ENCODE data around the gene KCNJ14. TPM values are rescaled to one million over a fixed set of nuclear protein-coding genes. Genes with fewer than 3 reads are reported as not detected.

KCNJ14 gene
- total and polyA plus RNA-seq, 9 donors, result 0.48 to 2.2 (median 1.4) TPM

DNA sequence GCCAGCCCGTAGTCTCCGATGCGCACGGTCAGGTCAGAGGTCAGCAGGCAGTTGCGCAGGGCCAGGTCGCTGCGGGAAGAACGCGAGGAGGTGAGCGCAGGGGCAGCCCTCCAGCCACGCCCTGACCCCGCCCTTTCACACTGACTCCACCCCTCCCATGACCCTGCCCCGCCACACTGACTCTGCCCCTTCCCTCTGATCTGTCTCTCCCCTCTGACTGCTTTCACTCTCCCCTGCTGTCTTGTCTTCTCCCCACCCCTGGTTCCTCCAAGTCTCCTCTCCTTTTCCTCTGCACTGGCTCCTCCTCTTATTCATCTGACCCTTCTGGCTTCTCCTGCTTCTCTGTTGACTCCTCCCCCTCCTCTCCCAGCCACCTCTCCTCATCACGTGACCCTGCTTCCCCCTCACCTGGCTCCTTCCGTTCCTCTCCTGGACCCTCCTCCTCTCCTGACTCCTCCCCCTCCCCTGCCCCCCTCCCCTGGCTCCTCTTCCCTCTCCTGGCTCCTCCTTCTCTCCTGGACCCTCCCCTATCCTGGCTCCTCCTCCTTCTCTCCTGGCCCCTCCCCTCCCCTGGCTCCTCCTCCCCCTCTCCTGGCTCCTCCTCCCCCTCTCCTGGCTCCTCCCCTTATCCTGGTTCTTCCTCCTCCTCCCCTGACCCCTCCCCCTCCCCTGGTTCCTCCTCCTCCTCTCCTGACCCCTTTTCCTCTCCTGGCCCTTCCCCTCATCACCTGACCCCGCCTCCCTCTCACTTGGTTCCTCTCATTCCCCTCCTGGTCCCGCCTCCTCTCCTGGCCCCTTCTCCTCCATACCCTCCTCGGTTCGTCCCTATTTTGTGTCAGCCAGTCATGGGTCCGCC, 46.3 kb downstream of the KCNJ14 start:
- H3K27ac ChIP-seq, result no peak overlapping the region
- TF ChIP-seq, protein P1, sequence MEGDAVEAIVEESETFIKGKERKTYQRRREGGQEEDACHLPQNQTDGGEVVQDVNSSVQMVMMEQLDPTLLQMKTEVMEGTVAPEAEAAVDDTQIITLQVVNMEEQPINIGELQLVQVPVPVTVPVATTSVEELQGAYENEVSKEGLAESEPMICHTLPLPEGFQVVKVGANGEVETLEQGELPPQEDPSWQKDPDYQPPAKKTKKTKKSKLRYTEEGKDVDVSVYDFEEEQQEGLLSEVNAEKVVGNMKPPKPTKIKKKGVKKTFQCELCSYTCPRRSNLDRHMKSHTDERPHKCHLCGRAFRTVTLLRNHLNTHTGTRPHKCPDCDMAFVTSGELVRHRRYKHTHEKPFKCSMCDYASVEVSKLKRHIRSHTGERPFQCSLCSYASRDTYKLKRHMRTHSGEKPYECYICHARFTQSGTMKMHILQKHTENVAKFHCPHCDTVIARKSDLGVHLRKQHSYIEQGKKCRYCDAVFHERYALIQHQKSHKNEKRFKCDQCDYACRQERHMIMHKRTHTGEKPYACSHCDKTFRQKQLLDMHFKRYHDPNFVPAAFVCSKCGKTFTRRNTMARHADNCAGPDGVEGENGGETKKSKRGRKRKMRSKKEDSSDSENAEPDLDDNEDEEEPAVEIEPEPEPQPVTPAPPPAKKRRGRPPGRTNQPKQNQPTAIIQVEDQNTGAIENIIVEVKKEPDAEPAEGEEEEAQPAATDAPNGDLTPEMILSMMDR (IDR thresholded peaks at IDR 0.05), result no peak
- no peak for TF ChIP-seq POLR2A (IDR thresholded peaks at IDR 0.05)
- no peak for TF ChIP-seq EP300 (IDR thresholded peaks at IDR 0.05)
- peak in 1 of 5 donors; percentile 44 for DNase-seq
- no peak overlapping the region for H3K4me3 ChIP-seq
- H3K4me1 ChIP-seq (ENCODE audit: insufficient read depth), result peaks cover 3% of the 10 kb centered on the region
- peaks cover 2% of the 10 kb centered on the region for H3K27me3 ChIP-seq
- H3K36me3 ChIP-seq, result no peaks in the 10 kb centered on the region
- 3 to 5% (median 4%) methylated on average over 19 to 20 of the region's 20 CpGs for WGBS, 3 donors
- intact Hi-C loops (cut with DNase I), result loop anchor here in 1 of 4 donors (5.0 kb wide), 1 partner anchor 39 kb away; no protein-coding TSS in a partner anchor
- no peaks in the 10 kb centered on the region for H3K9me3 ChIP-seq

DNA sequence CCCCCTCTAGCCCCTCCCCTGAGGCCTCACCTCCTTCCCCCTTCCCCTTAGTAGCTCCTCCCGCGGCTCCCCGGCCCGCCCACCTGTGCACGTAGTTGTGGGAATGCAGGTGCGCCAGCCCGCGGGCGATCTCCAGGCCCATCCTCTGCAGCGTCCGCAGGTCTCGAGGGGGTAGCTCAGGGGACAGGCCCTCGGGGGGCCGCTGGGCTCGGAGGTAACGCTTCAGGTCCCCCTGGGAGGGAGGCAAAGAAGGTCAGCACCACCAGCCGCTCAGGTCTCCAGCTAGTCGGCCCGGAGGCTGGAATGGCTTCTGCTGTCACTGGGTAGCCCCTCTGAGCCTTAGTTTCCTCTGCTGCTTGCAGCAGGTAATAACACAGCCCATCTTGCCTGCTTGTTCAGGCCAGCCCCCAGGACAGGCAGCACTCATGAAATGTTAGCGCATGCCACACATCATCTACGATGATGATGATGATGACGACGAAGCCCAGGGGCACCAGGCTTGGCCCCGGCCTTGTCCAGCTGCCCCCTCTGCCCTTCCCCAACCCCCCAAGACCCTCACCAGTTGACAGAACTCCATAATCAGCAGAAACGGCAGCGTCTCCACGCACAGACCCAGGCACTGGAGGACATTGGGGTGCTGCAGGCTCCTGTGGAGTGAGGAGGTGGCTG, 47.1 kb downstream of the KCNJ14 start:
- intact Hi-C loops (cut with DNase I), result loop anchor here in 1 of 4 donors (5.0 kb wide), 1 partner anchor 40 kb away; no protein-coding TSS in a partner anchor
- 28 to 32% (median 31%) methylated on average over 27 of the region's 27 CpGs for WGBS, 3 donors
- H3K4me1 ChIP-seq (ENCODE audit: insufficient read depth), result peaks cover 3% of the 10 kb centered on the region
- H3K9me3 ChIP-seq, result no peaks in the 10 kb centered on the region
- no peak for DNase-seq
- no peak overlapping the region for H3K4me3 ChIP-seq
- peaks cover 2% of the 10 kb centered on the region for H3K27me3 ChIP-seq
- no peak for TF ChIP-seq POLR2A (IDR thresholded peaks at IDR 0.05)
- TF ChIP-seq EP300 (IDR thresholded peaks at IDR 0.05), result no peak
- TF ChIP-seq, protein P1 (IDR thresholded peaks at IDR 0.05), result no peak
- H3K36me3 ChIP-seq, result no peaks in the 10 kb centered on the region
- H3K27ac ChIP-seq, result no peak overlapping the region

DNA sequence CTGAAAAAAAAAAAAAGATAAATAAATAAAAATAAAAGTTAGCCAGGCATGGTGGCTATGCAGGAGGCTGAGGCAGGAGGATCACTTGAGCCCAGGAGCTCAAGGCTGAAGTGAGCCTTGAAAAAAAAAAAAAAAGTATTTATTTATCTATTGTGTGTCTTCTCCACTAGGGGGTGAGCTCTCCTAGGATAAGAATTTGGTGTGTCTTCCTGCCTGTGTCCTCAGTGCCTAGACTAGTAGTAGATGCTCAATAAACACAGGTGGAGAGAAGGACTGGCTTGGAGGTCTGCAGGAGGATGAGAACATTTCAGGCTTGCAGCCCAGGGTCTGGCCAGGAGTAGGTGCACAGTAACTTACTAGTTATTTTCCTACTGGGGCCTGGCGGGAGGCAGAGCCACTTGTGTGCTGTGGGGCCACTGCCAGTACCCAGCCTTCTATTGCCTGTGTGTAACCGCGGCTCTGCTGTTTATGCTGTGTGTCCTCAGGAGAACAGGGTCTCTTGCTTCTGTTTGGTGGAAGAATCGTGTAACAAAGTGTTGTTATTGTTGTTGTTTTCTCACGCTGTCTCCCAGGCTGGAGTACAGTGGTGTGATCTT, 50.9 kb downstream of the KCNJ14 start:
- intact Hi-C loops (cut with DNase I), result no loop called here

More for the DNA sequence above, 50.9 kb downstream of the KCNJ14 start:
- TF ChIP-seq EP300 (IDR thresholded peaks at IDR 0.05) (no peak), POLR2A (IDR thresholded peaks at IDR 0.05) (no peak)
- TF ChIP-seq, protein P1 (IDR thresholded peaks at IDR 0.05), result no peak
- Histone ChIP-seq H3K4me1 (ENCODE audit: insufficient read depth) (peaks cover 2% of the 10 kb centered on the region), H3K36me3 (no peaks in the 10 kb centered on the region), H3K27me3 (no peaks in the 10 kb centered on the region), H3K27ac (no peak overlapping the region), H3K9me3 (no peaks in the 10 kb centered on the region), H3K4me3 (no peak overlapping the region)
- no peak for DNase-seq
- 65 to 70% (median 70%) methylated on average over 5 of the region's 5 CpGs for WGBS, 3 donors
